ENCODE data around the gene ACAD9. TPM values are rescaled to one million over a fixed set of nuclear protein-coding genes. Genes with fewer than 3 reads are reported as not detected.

ACAD9 gene
- polyA plus RNA-seq, 1 of the 3 experiments (the other 2 are of a cell fraction), result 41.9 TPM

DNA sequence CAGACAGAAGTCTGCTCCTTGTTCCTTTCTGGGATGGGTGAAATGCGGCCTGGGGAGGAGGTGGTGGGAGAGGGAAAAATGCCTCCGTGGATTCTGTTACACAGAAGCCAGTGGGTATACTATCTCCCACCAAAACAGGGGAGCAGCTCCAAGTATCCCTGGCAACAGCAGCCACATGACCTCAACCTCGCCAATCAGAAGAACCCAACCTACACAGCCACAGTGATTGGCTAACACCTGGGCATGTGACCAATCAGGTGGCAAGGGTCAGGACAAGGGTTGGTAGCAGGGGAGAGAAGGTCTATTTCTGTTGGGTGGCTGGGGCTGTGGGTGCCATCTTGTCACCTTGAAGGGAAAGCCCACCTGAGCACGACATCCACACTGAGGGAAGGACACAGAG is 9.1 kb upstream of the ACAD9 start:
- ChIA-PET POLR2A (no interaction called here), CTCF (interaction anchor here (1.2 to 2.0 kb wide), 2 partner anchors 24 to 253 kb away, joined by 5 to 13 read pairs; no protein-coding TSS in a partner anchor)
- DNase-seq, result no peak
- Histone ChIP-seq H2AFZ (ENCODE audit: low read depth) (no peak overlapping the region), H3K4me3 (ENCODE audit: low read depth in 2 of 2, low read length in 1 of 2) (no peak overlapping the region), H4K20me1 (ENCODE audit: insufficient read depth) (no peaks in the 10 kb centered on the region), H3K27ac (ENCODE audit: low read depth in 2 of 2, low read length in 1 of 2) (no peak overlapping the region), H3K4me1 (ENCODE audit: control insufficient read depth in 1 of 2, insufficient read depth in 2 of 2, low read depth in 1 of 2, low read length in 1 of 2) (peaks cover 0 to 5% of the 10 kb centered on the region in 2 experiments; a peak in 1 of 4 replicates), H3K36me3 (replicated peaks in 1 of 2; ENCODE audit: control insufficient read depth in 1 of 2, insufficient read depth in 2 of 2, low read length in 1 of 2) (no peaks in the 10 kb centered on the region), H3K9ac (no peak overlapping the region), H3K27me3 (ENCODE audit: insufficient read depth) (no peaks in the 10 kb centered on the region), H3F3A (replicated peaks; ENCODE audit: insufficient read depth) (no peaks in the 10 kb centered on the region), H3K9me3 (no peaks in the 10 kb centered on the region), H3K9me2 (no peaks in the 10 kb centered on the region), H3K4me2 (no peak overlapping the region), H3K79me2 (ENCODE audit: insufficient read depth) (no peaks in the 10 kb centered on the region)
- TF ChIP-seq, protein P1, sequence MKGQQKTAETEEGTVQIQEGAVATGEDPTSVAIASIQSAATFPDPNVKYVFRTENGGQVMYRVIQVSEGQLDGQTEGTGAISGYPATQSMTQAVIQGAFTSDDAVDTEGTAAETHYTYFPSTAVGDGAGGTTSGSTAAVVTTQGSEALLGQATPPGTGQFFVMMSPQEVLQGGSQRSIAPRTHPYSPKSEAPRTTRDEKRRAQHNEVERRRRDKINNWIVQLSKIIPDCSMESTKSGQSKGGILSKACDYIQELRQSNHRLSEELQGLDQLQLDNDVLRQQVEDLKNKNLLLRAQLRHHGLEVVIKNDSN (IDR thresholded peaks at IDR 0.05; ENCODE audit: borderline replicate concordance, low read depth), result peak; percentile 44; the same call in 1 of the 2 replicates
- TF ChIP-seq CHD2 (IDR thresholded peaks at IDR 0.05; ENCODE audit: low read length, partially characterized antibody) (no peak), MAX (IDR thresholded peaks at IDR 0.05; ENCODE audit: low read depth) (no peak)
- 75% methylated on average over 3 of the region's 4 CpGs for WGBS (ENCODE audit: low lambda C conversion rate)

DNA sequence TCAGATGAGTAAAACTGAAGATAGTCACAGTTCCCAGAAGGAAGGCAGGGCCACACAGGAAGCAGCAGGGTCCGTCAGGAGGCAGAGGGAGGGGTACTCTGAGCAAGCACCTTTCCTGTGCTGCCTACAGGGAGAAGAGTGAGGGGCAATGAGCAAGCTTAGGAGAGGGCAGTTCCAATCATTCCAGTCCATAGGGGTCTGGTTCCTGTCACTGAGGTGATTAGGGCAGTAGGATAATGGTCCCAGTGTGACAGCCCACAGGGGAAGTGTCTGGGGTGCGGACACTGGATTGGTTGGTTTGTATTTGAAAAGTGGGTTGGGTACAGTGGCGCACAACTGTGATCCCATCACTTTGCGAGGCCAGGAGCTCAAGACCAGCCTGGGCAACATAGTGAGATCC is 7.1 kb upstream of the ACAD9 start:
- Histone ChIP-seq H4K20me1 (ENCODE audit: insufficient read depth) (no peaks in the 10 kb centered on the region), H3K36me3 (replicated peaks in 1 of 2; ENCODE audit: control insufficient read depth in 1 of 2, insufficient read depth in 2 of 2, low read length in 1 of 2) (peaks cover 0 to under 1% of the 10 kb centered on the region in 2 experiments), H3K9ac (no peak overlapping the region), H2AFZ (ENCODE audit: low read depth) (no peak overlapping the region), H3K9me3 (no peaks in the 10 kb centered on the region), H3K27ac (ENCODE audit: low read depth in 2 of 2, low read length in 1 of 2) (no peak overlapping the region), H3K4me1 (ENCODE audit: control insufficient read depth in 1 of 2, insufficient read depth in 2 of 2, low read depth in 1 of 2, low read length in 1 of 2) (peaks cover 0 to 4% of the 10 kb centered on the region in 2 experiments; a peak in 1 of 4 replicates), H3F3A (replicated peaks; ENCODE audit: insufficient read depth) (no peaks in the 10 kb centered on the region), H3K27me3 (ENCODE audit: insufficient read depth) (no peaks in the 10 kb centered on the region), H3K9me2 (no peaks in the 10 kb centered on the region), H3K79me2 (ENCODE audit: insufficient read depth) (no peaks in the 10 kb centered on the region), H3K4me2 (no peak overlapping the region), H3K4me3 (ENCODE audit: low read depth in 2 of 2, low read length in 1 of 2) (no peak overlapping the region)
- ChIA-PET CTCF (interaction anchor here (1.1 to 1.5 kb wide), 3 partner anchors 9 to 98 kb away, joined by 3 to 5 read pairs (median 3); no protein-coding TSS in a partner anchor), POLR2A (no interaction called here)
- no peak for DNase-seq
- WGBS (ENCODE audit: low lambda C conversion rate), result 85% methylated on average over 4 of the region's 4 CpGs
- TF ChIP-seq, protein P2, sequence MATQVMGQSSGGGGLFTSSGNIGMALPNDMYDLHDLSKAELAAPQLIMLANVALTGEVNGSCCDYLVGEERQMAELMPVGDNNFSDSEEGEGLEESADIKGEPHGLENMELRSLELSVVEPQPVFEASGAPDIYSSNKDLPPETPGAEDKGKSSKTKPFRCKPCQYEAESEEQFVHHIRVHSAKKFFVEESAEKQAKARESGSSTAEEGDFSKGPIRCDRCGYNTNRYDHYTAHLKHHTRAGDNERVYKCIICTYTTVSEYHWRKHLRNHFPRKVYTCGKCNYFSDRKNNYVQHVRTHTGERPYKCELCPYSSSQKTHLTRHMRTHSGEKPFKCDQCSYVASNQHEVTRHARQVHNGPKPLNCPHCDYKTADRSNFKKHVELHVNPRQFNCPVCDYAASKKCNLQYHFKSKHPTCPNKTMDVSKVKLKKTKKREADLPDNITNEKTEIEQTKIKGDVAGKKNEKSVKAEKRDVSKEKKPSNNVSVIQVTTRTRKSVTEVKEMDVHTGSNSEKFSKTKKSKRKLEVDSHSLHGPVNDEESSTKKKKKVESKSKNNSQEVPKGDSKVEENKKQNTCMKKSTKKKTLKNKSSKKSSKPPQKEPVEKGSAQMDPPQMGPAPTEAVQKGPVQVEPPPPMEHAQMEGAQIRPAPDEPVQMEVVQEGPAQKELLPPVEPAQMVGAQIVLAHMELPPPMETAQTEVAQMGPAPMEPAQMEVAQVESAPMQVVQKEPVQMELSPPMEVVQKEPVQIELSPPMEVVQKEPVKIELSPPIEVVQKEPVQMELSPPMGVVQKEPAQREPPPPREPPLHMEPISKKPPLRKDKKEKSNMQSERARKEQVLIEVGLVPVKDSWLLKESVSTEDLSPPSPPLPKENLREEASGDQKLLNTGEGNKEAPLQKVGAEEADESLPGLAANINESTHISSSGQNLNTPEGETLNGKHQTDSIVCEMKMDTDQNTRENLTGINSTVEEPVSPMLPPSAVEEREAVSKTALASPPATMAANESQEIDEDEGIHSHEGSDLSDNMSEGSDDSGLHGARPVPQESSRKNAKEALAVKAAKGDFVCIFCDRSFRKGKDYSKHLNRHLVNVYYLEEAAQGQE (IDR thresholded peaks at IDR 0.05; ENCODE audit: low read depth, low read length), result no peak
- TF ChIP-seq EP300 (IDR thresholded peaks at IDR 0.05; ENCODE audit: borderline replicate concordance in 1 of 2, low read depth in 1 of 2, low read length in 1 of 2), result no peak
- no peak for TF ChIP-seq GABPA (IDR thresholded peaks at IDR 0.05; ENCODE audit: low read depth)
- no peak for TF ChIP-seq USF2 (IDR thresholded peaks at IDR 0.05; ENCODE audit: borderline replicate concordance, low read depth, low read length)
- TF ChIP-seq TEAD4 (IDR thresholded peaks at IDR 0.05; ENCODE audit: borderline replicate concordance, insufficient read depth), result no peak
- TF ChIP-seq TAF1 (IDR thresholded peaks at IDR 0.05; ENCODE audit: borderline replicate concordance, low read depth, low read length), result no peak
- no peak for TF ChIP-seq SIN3A (IDR thresholded peaks at IDR 0.05; ENCODE audit: borderline replicate concordance, low read depth, low read length)
- TF ChIP-seq, protein P3, sequence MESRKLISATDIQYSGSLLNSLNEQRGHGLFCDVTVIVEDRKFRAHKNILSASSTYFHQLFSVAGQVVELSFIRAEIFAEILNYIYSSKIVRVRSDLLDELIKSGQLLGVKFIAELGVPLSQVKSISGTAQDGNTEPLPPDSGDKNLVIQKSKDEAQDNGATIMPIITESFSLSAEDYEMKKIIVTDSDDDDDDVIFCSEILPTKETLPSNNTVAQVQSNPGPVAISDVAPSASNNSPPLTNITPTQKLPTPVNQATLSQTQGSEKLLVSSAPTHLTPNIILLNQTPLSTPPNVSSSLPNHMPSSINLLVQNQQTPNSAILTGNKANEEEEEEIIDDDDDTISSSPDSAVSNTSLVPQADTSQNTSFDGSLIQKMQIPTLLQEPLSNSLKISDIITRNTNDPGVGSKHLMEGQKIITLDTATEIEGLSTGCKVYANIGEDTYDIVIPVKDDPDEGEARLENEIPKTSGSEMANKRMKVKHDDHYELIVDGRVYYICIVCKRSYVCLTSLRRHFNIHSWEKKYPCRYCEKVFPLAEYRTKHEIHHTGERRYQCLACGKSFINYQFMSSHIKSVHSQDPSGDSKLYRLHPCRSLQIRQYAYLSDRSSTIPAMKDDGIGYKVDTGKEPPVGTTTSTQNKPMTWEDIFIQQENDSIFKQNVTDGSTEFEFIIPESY (IDR thresholded peaks at IDR 0.05; ENCODE audit: borderline replicate concordance, low read depth), result no peak
- no peak for TF ChIP-seq RAD21 (IDR thresholded peaks at IDR 0.05; ENCODE audit: low read length)
- TF ChIP-seq EZH2phosphoT487 (IDR thresholded peaks at IDR 0.05; ENCODE audit: borderline replicate concordance, low read depth), result no peak
- no peak for TF ChIP-seq ELF1 (IDR thresholded peaks at IDR 0.05)
- TF ChIP-seq MAX (IDR thresholded peaks at IDR 0.05; ENCODE audit: low read depth), result no peak
- TF ChIP-seq NFIC (IDR thresholded peaks at IDR 0.05; ENCODE audit: borderline replicate concordance), result no peak
- TF ChIP-seq, protein P4, sequence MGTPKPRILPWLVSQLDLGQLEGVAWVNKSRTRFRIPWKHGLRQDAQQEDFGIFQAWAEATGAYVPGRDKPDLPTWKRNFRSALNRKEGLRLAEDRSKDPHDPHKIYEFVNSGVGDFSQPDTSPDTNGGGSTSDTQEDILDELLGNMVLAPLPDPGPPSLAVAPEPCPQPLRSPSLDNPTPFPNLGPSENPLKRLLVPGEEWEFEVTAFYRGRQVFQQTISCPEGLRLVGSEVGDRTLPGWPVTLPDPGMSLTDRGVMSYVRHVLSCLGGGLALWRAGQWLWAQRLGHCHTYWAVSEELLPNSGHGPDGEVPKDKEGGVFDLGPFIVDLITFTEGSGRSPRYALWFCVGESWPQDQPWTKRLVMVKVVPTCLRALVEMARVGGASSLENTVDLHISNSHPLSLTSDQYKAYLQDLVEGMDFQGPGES (IDR thresholded peaks at IDR 0.05; ENCODE audit: low read depth, low read length), result no peak
- TF ChIP-seq MXI1 (IDR thresholded peaks at IDR 0.05; ENCODE audit: low read depth, low read length), result no peak
- TF ChIP-seq JUND (IDR thresholded peaks at IDR 0.05), result no peak

Data from SK-N-SH (cell line).